HEK293T (cell line): ENCODE results near the gene ATP6V1E1.

Experiments
- CTCF ChIA-PET: fragments of 350-600 bp; formaldehyde crosslinking; extraction: SDS; loops from one replicate; lab custom pipeline; 2021; ENCODE audit warnings: antibody characterized with exemption, inconsistent platforms; lab: Yijun Ruan, JAX
- POLR2A ChIA-PET: fragments of 350-600 bp; formaldehyde crosslinking; extraction: SDS; loops from one replicate; lab custom pipeline; 2020; ENCODE audit warnings: antibody characterized with exemption, inconsistent platforms; lab: Yijun Ruan, JAX
- DNase-seq: peaks from one replicate; pipeline ENCODE4 v3.0.0; 2012; ENCODE audit warnings: mixed read lengths; ENCODE audit errors: extremely low spot score
- ARNT ChIP-seq: fragments of 450-650 bp; IDR thresholded peaks from 2 replicates; pipeline ENCODE4 v1.6.1; 2017; ENCODE audit warnings: mild to moderate bottlenecking
- BHLHE40 ChIP-seq: fragments of 450-650 bp; IDR thresholded peaks from 2 replicates; pipeline ENCODE4 v1.6.1; 2016; ENCODE audit warnings: mild to moderate bottlenecking, moderate library complexity, borderline replicate concordance
- CTBP1 ChIP-seq: fragments of 450-650 bp; IDR thresholded peaks from 2 replicates; pipeline ENCODE4 v1.6.1; 2016; ENCODE audit warnings: borderline replicate concordance
- ELF4 ChIP-seq: fragments of 450-650 bp; IDR thresholded peaks from 2 replicates; pipeline ENCODE4 v1.6.1; 2017; ENCODE audit warnings: antibody characterized with exemption
- FOXA1 ChIP-seq: fragments of 450-650 bp; IDR thresholded peaks from 2 replicates; pipeline ENCODE4 v1.6.1; 2016; ENCODE audit warnings: mild to moderate bottlenecking
- FOXK2 ChIP-seq: fragments of 450-650 bp; IDR thresholded peaks from 2 replicates; pipeline ENCODE4 v1.6.1; 2016; ENCODE audit warnings: mild to moderate bottlenecking
- FOXM1 ChIP-seq: fragments of 450-650 bp; IDR thresholded peaks from 2 replicates; pipeline ENCODE4 v1.6.1; 2017; ENCODE audit warnings: mild to moderate bottlenecking, borderline replicate concordance
- HDGF ChIP-seq: fragments of 450-650 bp; IDR thresholded peaks from 2 replicates; pipeline ENCODE4 v1.6.1; 2017; ENCODE audit warnings: antibody characterized with exemption, borderline replicate concordance
- L3MBTL2 ChIP-seq: fragments of 450-650 bp; conservative IDR thresholded peaks from 2 replicates; pipeline ENCODE4 v1.6.1; 2016; ENCODE audit warnings: mild to moderate bottlenecking
- LEF1 ChIP-seq: fragments of 450-650 bp; IDR thresholded peaks from 2 replicates; pipeline ENCODE4 v1.6.1; 2017; ENCODE audit warnings: mild to moderate bottlenecking, borderline replicate concordance
- NFRKB ChIP-seq: fragments of 450-650 bp; IDR thresholded peaks from 2 replicates; pipeline ENCODE4 v1.6.1; 2016; ENCODE audit warnings: mild to moderate bottlenecking, moderate library complexity
- PKNOX1 ChIP-seq: fragments of 450-650 bp; IDR thresholded peaks from 2 replicates; pipeline ENCODE4 v1.6.1; 2016
- SP1 ChIP-seq: fragments of 450-650 bp; IDR thresholded peaks from 2 replicates; pipeline ENCODE4 v1.6.1; 2017
- SUZ12 ChIP-seq: fragments of 450-650 bp; IDR thresholded peaks from 2 replicates; pipeline ENCODE4 v1.6.1; 2016; ENCODE audit warnings: mild to moderate bottlenecking
- TARDBP ChIP-seq: fragments of 450-650 bp; IDR thresholded peaks from 2 replicates; pipeline ENCODE4 v1.6.1; 2016
- ZNF384 ChIP-seq: fragments of 450-650 bp; IDR thresholded peaks from 2 replicates; pipeline ENCODE4 v1.6.1; 2016

Gene ATP6V1E1

DNA sequence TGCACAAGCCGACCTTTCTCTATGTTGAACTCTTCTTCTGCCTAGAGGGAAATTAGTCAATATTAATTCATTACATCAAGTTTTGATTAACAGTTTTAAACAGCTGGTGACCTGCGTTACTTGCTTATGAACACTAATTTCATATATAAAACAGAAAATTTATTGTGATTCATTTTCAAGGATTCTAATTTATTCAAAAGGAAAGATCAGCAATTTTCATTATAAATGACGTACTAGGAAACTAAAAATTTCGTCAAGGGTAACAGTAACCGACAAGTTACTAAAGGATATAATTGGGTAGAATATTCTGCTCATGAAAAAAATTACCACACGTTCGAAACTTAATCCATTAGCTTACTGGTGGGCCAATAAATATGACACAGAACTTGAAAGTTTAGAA is 15.3 kb downstream of the ATP6V1E1 start:
- CTCF ChIA-PET, result no interaction called here
- POLR2A ChIA-PET, result no interaction called here
- TF ChIP-seq HDGF (no peak), FOXK2 (no peak), ELF4 (no peak), L3MBTL2 (no peak), ZNF384 (no peak), LEF1 (no peak), SUZ12 (no peak), BHLHE40 (no peak), TARDBP (no peak), FOXA1 (no peak), NFRKB (no peak), FOXM1 (no peak), SP1 (no peak), PKNOX1 (no peak), ARNT (no peak), CTBP1 (no peak)
- DNase-seq, result no peak

DNA sequence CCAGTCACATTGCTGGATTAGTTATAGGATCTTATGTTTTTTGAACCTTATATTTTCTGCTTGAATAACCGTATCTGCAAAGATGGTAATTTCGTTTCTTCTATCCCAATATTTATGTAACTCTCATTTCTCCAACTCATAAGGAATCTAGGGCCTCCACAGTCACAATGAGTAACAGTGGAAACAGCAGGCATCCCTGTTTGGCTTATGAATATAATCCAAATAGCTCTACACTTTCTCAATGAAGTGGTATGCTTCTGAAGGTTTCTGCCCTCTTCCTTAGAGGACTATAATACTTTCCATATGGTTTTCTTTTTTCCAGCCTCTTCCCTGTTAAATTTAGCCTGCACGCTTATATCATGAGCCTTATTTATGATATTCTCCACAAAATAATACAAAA is 16.5 kb downstream of the ATP6V1E1 start:
- ChIA-PET POLR2A (no interaction called here), CTCF (no interaction called here)
- no peak for DNase-seq
- TF ChIP-seq ZNF384, result no peak
- TF ChIP-seq FOXM1, result no peak
- no peak for TF ChIP-seq LEF1
- TF ChIP-seq SUZ12, result no peak
- TF ChIP-seq ARNT, result no peak
- TF ChIP-seq FOXK2, result no peak
- no peak for TF ChIP-seq BHLHE40
- TF ChIP-seq PKNOX1, result no peak
- TF ChIP-seq CTBP1, result no peak
- no peak for TF ChIP-seq FOXA1
- no peak for TF ChIP-seq HDGF
- TF ChIP-seq NFRKB, result no peak
- no peak for TF ChIP-seq L3MBTL2
- TF ChIP-seq TARDBP, result no peak
- no peak for TF ChIP-seq SP1
- no peak for TF ChIP-seq ELF4

GRCh38 chr22:17607891-17608521 is 20.5 kb downstream of the ATP6V1E1 start:
- DNase-seq, result no peak
- POLR2A ChIA-PET, result no interaction called here
- no peak for TF ChIP-seq BHLHE40
- no peak for TF ChIP-seq FOXK2
- TF ChIP-seq LEF1, result no peak
- no peak for TF ChIP-seq ZNF384
- CTCF ChIA-PET, result no interaction called here

GRCh38 chr22:17606496-17606895 is 22.1 kb downstream of the ATP6V1E1 start:
- POLR2A ChIA-PET, result interaction anchor here (1.3 kb wide), 1 partner anchor 33 kb away, joined by 4 read pairs; no protein-coding TSS in a partner anchor

DNA sequence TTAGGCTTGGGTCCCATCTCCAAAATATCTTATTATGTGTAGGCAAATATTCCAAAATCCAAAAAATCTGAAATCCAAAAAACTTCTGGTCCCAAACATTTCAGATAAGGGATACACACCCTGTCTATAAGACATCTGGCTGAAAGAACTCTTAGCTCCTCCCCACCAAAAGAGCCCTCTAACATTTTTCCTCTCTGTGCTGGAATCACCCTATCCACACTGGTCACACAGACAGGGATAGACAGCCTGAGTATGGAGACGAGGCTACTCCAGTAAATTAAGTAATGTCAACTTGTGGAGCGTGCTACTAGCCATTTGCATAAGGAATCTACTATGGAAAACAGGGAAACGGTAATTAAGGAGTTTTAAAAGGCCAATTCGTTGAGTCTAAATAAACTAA is 24.9 kb downstream of the ATP6V1E1 start:
- DNase-seq, result no peak
- ChIA-PET POLR2A (no interaction called here), CTCF (no interaction called here)
- TF ChIP-seq L3MBTL2, result no peak
- TF ChIP-seq ARNT, result no peak
- TF ChIP-seq NFRKB, result no peak
- no peak for TF ChIP-seq ZNF384
- TF ChIP-seq ELF4, result no peak
- TF ChIP-seq TARDBP, result no peak
- TF ChIP-seq HDGF, result no peak
- TF ChIP-seq SP1, result no peak

More at GRCh38 chr22:17606496-17606895, 22.1 kb downstream of the ATP6V1E1 start:
- no peak for TF ChIP-seq ELF4
- CTCF ChIA-PET, result interaction anchor here (1.3 kb wide), 1 partner anchor 9 kb away, joined by 3 read pairs; no protein-coding TSS in a partner anchor
- DNase-seq, result no peak

DNA sequence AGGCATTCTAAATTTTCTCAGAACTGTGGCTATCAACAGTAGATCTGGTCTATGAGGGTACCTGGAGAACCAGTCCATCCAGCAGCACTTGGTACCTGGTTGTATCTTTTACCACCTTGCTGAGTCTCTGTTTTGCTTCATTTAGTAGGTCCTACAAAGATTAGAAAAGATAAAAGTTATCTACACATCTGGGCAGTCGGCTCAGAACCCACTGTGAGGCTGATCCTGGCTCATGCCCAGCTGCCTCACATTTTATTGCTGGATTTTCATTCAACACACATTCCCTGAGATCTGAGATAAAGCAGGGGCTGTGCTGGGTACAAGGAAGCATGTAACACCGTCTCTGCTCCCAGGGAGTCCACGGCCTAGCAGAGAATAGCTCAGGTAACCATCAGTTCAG is 27.5 kb downstream of the ATP6V1E1 start:
- ChIA-PET CTCF (no interaction called here), POLR2A (no interaction called here)
- no peak for DNase-seq
- TF ChIP-seq PKNOX1 (no peak), ELF4 (no peak), L3MBTL2 (no peak), ARNT (no peak), FOXA1 (no peak)

- DNase-seq, result no peak
- TF ChIP-seq SUZ12 (no peak), CTBP1 (no peak), FOXA1 (no peak), SP1 (no peak), ELF4 (no peak), TARDBP (no peak), BHLHE40 (no peak), LEF1 (no peak), FOXM1 (no peak), NFRKB (no peak), ZNF384 (no peak), PKNOX1 (no peak), HDGF (no peak), L3MBTL2 (no peak), FOXK2 (no peak), ARNT (no peak)
- POLR2A ChIA-PET, result no interaction called here
- CTCF ChIA-PET, result interaction anchor here (1.6 kb wide), 1 partner anchor 8 kb away, joined by 3 read pairs; no protein-coding TSS in a partner anchor
Observed at GRCh38 chr22:17598318-17598717, 30.2 kb downstream of the ATP6V1E1 start.
